ENCODE data around the gene SLC2A14. TPM values are rescaled to one million over a fixed set of nuclear protein-coding genes. Genes with fewer than 3 reads are reported as not detected.

SLC2A14 gene
- total and polyA plus RNA-seq, 2 donors from 2014 or later, result not detected

GRCh38 chr12:7879246-7879645, 6.5 kb upstream of the SLC2A14 start:
- Histone ChIP-seq H3K9ac (ENCODE audit: low read length in 3 of 3) (no peak overlapping the region), H3K27ac (ENCODE audit: low read depth in 2 of 2, low read length in 2 of 2) (no peak overlapping the region), H3K4me1 (ENCODE audit: control insufficient read depth in 2 of 3, insufficient read depth in 2 of 3, low read depth in 1 of 3, low read length in 3 of 3) (no peaks in the 10 kb centered on the region), H3K9me3 (ENCODE audit: control insufficient read depth in 2 of 3, insufficient read depth in 1 of 3, low read length in 3 of 3) (no peaks in the 10 kb centered on the region), H3K36me3 (ENCODE audit: control insufficient read depth in 2 of 3, insufficient read depth in 3 of 3, low read length in 3 of 3) (no peaks in the 10 kb centered on the region), H3K27me3 (ENCODE audit: control insufficient read depth, insufficient read depth, low read length) (no peaks in the 10 kb centered on the region), H3K4me3 (ENCODE audit: low read length in 3 of 3) (no peak overlapping the region)
- intact Hi-C loops (cut with DNase I), result no loop called here
- FAIRE-seq, result no peak
- TF ChIP-seq CTCF (IDR thresholded peaks at IDR 0.05; ENCODE audit: borderline replicate concordance, extremely low read depth, insufficient read depth), result no peak
- DNase-seq, result no peak

- no peaks in the 10 kb centered on the region for H3K36me3 ChIP-seq (ENCODE audit: control insufficient read depth in 2 of 3, insufficient read depth in 3 of 3, low read length in 3 of 3)
- no peak for FAIRE-seq
- no peak overlapping the region for H3K27ac ChIP-seq (ENCODE audit: low read depth in 2 of 2, low read length in 2 of 2)
- no peaks in the 10 kb centered on the region for H3K4me1 ChIP-seq (ENCODE audit: control insufficient read depth in 2 of 3, insufficient read depth in 2 of 3, low read depth in 1 of 3, low read length in 3 of 3)
- no peaks in the 10 kb centered on the region for H3K9me3 ChIP-seq (ENCODE audit: control insufficient read depth in 2 of 3, insufficient read depth in 1 of 3, low read length in 3 of 3)
- peaks cover under 1% of the 10 kb centered on the region for H3K27me3 ChIP-seq (ENCODE audit: control insufficient read depth, insufficient read depth, low read length)
- H3K9ac ChIP-seq (ENCODE audit: low read length in 3 of 3), result no peak overlapping the region
- no peak for TF ChIP-seq CTCF (IDR thresholded peaks at IDR 0.05; ENCODE audit: borderline replicate concordance, extremely low read depth, insufficient read depth)
- no peak for DNase-seq
- intact Hi-C loops (cut with DNase I), result no loop called here
- H3K4me3 ChIP-seq (ENCODE audit: low read length in 3 of 3), result no peak overlapping the region
Observed at GRCh38 chr12:7877420-7877819, 4.7 kb upstream of the SLC2A14 start.

DNA sequence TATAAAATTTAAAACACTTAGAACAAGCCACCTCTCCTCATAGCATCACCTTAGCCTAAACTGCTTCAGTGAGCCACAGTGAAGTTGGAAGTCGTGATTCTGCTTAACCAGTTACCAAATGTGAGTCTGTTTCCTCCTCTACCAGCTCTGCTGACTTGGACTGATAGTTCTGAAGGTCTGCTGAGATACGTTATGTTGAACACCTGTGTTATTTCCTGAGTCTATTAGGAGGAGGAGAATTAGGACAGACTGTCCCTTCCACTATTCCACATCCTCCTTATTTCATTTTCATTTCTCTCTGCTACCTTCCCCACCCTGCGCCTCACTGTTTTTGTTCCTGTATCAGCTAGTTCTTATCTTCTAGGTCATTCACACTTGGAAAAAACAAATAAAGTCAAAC, 2.4 kb downstream of the SLC2A14 start:
- no peak for FAIRE-seq
- no peak for TF ChIP-seq CTCF (IDR thresholded peaks at IDR 0.05; ENCODE audit: borderline replicate concordance, extremely low read depth, insufficient read depth)
- peaks cover 4% of the 10 kb centered on the region for H3K27me3 ChIP-seq (ENCODE audit: control insufficient read depth, insufficient read depth, low read length)
- no peaks in the 10 kb centered on the region for H3K36me3 ChIP-seq (ENCODE audit: control insufficient read depth in 2 of 3, insufficient read depth in 3 of 3, low read length in 3 of 3)
- H3K27ac ChIP-seq (ENCODE audit: low read depth in 2 of 2, low read length in 2 of 2), result no peak overlapping the region
- intact Hi-C loops (cut with DNase I), result no loop called here
- no peaks in the 10 kb centered on the region for H3K4me1 ChIP-seq (ENCODE audit: control insufficient read depth in 2 of 3, insufficient read depth in 2 of 3, low read depth in 1 of 3, low read length in 3 of 3)
- H3K9me3 ChIP-seq (ENCODE audit: control insufficient read depth in 2 of 3, insufficient read depth in 1 of 3, low read length in 3 of 3), result no peaks in the 10 kb centered on the region
- no peak for DNase-seq
- H3K9ac ChIP-seq (ENCODE audit: low read length in 3 of 3), result no peak overlapping the region
- H3K4me3 ChIP-seq (ENCODE audit: low read length in 3 of 3), result no peak overlapping the region

GRCh38 chr12:7869137-7869536, 3.6 kb downstream of the SLC2A14 start:
- intact Hi-C loops (cut with DNase I), result no loop called here
- FAIRE-seq (no peak), DNase-seq (no peak)
- no peak overlapping the region for H3K27ac ChIP-seq (ENCODE audit: low read depth in 2 of 2, low read length in 2 of 2)
- H3K36me3 ChIP-seq (ENCODE audit: control insufficient read depth in 2 of 3, insufficient read depth in 3 of 3, low read length in 3 of 3), result no peaks in the 10 kb centered on the region
- no peak overlapping the region for H3K9ac ChIP-seq (ENCODE audit: low read length in 3 of 3)
- no peak overlapping the region for H3K4me3 ChIP-seq (ENCODE audit: low read length in 3 of 3)
- peaks cover 4% of the 10 kb centered on the region for H3K27me3 ChIP-seq (ENCODE audit: control insufficient read depth, insufficient read depth, low read length)
- no peaks in the 10 kb centered on the region for H3K9me3 ChIP-seq (ENCODE audit: control insufficient read depth in 2 of 3, insufficient read depth in 1 of 3, low read length in 3 of 3)
- H3K4me1 ChIP-seq (ENCODE audit: control insufficient read depth in 2 of 3, insufficient read depth in 2 of 3, low read depth in 1 of 3, low read length in 3 of 3), result no peaks in the 10 kb centered on the region
- no peak for TF ChIP-seq CTCF (IDR thresholded peaks at IDR 0.05; ENCODE audit: borderline replicate concordance, extremely low read depth, insufficient read depth)
